HG02571 (cell line): ENCODE data around the gene INPP4B.
A peak's percentile ranks its signal among the peaks of the same experiment; 100 is the strongest.

Experiments used
- ATAC-seq: cut with Tn5 transposase; IDR thresholded peaks from one replicate; pipeline ENCODE4 v1.9.1; 2021; ENCODE audit warnings: mild to moderate bottlenecking, moderate library complexity; ENCODE audit not compliant: unreplicated experiment

INPP4B gene

DNA sequence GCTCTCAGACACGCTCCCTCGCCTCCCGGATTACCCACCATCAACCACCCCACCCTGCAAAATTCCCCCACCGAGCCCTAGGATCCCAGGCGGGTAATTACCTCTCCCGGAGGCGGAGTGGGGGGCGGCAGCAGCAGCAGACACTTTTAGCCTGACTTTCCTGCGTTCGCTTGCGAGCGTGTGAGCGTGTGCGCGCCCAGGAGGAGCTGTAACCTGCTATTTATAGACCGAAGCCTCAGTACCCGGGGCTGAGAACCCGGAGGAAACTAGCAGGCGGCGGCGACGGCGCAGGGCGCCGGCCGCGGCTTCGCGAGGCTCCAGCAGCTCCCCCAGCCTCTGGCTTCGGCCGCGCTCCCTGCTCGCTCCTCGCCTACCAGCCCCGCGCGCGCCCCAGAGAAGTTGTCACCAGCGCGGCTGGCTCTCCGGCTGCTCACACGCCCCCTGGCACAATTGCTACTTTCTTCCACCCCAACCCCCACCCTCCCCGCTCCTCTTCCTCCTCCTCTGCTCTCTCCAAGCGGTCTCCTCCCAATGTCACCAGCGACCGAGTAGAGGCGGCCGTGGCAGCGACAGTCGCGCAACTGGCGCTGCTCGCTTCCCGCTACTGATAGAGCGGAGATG, at the start of gene INPP4B:
INPP4B (minus strand) TSS at position 194 of the 621 bp plus-strand sequence.
- ATAC-seq, result no peak

DNA sequence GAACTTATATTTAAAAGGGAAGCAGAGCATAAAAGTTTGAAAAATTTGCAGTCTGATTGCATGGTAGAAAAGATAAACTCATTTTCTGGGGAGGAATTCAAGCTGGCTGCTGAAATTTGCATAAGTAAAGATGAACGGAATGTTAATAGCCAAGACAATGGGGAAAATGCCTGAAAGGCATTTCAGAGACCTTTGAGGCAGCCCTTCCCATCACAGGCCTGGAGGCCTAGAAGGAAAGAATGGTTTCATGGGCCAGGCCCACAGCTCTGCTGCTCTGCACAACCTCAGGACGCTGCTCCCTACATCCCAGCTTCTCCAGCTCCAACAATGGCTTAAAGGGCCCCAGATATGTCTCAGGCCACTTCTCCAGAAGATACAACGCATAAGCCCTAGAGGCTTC, 46.9 kb upstream of the INPP4B start:
- no peak for ATAC-seq

DNA sequence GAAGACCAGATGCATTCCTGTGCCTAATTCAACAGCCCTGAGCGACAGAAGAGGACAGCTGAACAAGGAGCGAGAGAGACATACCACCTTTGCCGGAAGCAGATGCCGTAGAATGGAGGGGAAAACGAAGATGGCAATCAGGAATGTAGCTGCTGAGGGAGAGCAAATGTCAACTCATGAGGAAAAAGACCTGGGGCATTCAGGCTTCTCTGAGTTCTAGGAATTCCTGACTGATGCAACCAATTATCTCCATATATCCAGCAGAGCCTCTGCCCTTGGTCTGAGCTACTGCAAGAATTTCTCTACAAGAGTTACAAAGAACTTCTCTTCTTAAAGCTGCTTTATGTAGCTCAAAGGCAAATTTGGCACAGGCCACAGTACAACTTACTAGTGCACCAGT, 40.5 kb upstream of the INPP4B start:
- no peak for ATAC-seq

DNA sequence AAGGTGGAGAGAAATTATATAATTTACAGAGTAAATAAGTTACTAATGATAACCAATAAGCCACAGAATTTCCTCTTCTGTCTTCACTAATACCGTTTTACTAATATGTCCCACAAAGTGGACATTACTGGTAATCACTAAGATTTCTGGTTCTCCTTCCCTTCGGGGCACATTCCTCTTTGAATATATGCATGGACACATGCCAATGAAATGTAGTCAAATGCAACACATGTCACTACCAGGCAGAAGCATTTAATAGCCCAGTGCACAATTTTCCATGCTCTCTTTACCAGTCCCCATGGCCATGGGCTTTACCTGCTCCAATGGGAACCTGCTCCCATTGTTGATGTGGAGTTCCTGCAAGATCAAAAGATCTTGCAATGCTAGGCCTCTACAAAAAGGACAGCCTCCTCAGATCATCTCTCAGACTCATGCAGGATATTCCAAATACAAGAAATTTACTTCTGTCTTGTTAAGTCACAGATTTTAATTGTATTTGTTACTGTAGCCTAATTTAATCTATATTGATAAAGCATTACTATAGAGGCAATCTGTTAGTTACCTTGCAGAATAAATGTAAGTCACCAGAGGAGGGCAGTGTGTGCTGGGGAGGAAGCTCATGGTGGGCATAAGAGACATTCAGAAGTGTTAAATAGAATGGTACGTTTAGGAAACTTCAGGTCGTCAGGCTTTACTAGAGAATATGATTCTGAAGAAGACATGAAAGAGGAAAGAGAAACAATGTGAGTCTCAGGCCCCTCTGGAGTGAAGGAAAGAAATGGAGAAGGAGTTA, 37.1 kb upstream of the INPP4B start:
- no peak for ATAC-seq

DNA sequence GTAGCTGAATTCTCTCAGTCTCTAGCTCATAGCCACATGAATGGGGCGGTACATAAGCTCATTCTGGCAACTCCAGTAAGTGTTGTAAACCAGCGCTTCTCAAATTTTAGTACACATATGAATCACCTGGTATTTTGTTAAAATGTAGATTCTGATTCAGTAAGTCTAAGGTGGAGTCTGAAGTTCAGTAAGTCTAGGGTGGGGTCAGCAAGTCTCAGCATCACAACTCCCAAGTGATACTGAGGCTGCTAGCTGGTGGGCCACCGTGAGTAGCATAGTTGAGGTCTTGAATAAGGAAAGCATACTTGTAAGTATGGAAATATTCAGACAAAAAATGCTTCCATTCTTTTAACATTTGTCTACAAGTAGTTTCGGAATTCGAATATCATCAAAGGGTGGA, 36.1 kb upstream of the INPP4B start:
- ATAC-seq, result no peak

DNA sequence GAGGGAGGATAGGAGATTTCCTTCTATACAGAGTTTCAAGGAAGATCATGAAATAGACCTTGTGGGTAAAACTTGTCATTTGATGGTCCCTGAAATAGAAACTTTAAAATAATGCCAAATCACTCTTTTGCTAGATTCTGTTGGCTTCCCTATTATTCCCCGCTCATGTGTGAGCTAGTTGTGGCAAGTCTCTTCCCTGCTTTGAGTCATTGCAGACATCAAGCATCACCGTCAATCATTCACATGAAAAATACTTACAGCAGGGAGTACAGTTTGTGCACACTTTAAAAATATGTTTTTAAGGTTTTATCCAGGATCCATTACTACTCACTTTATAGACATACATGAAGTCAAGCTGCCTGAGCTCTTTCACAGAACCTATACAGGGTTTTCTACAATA, 35.2 kb upstream of the INPP4B start:
- ATAC-seq, result no peak

DNA sequence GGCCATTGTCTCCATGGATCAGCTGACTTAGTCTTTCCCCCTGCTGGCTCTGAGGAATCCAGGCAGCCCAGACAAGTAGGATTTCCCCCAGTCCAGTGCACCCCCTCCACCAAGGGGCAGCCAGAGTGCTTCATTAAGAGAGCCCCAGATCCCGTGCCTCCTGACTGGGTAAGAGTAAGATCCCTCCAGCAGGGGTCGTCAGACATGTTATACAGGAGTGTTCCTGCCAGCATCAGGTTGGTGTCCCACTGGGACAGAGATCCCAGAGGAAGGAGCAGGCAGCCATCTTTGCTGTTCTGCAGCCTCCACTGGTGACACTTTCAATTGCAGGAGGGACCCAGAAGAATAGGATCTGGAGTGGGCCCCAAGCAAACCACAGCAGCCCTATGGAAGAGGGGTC, 29.0 kb upstream of the INPP4B start:
- no peak for ATAC-seq

DNA sequence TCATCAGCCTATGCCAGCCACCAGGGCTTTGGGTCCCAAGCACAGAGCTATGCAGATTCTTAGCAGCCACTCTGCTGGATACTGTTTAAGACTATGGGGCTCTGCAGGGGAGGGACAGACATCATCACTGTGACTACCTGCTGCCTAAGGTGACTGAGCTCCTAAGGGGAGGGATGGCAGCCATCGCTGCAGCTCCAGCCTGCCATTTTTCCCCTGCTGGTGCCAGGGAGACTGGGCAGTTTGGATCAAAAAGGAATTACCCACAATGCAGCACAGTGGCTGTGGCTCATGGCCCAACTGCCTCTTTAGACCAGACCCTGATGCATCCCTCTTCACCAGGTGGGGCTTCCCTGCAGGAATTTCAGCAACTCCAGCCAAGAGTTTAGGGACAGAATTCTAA, 28.6 kb upstream of the INPP4B start:
- no peak for ATAC-seq

DNA sequence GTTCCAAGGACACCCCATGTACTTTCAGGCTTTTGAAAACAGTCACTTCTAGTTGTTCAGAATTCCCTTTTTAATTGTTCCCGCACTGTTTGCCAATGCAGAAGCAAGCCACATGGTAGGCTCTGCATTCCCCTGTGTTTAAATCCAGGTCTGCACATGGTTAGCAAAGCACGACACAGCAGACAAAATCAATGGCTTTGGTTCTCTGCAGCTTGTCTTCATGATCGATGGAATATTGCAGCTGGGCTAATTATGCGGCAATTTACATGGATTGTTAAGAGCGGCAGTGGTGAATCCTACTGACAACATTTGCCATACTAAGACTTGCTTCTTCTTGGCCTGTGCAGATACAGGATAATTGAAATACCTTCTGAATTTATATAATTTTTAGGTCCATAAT, 20.6 kb upstream of the INPP4B start:
- ATAC-seq, result no peak

DNA sequence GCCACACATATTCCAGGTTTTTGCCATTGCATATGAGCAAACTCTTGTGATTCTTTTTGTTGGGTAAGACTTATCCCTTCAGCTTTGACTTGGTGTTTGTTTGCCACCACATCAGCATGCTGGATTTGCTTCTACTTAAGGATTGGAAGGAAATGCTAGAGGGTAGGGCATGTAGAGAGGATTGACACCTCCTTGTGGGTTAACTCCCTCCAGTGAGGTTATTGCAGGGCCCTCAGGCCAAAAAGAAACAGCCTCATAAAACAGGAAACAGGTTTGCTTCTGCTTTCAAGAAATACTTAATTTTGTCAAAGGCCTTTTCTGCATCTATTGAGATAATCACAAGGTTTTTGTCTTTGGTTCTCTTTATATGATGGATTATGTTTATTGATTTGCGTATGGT, 15.2 kb upstream of the INPP4B start:
- ATAC-seq, result no peak

DNA sequence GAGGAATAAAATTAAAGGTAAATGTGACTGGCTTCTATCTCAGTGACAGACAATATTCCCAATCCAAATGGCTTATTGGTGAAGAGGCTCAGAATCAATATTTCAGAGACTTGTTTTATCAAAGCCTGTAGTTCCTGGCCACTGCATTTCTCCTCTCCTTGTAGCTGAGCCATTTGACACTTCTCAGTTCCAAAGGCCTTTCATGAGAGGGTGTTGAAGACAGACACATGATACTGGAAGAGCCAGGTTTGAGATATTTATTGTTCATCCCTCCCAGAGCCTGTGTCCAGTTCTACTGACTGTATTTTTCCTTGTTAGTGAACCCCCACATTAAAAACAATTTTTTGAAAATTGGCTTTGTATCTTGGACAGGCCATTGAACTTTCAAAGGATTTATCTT, 12.9 kb upstream of the INPP4B start:
- no peak for ATAC-seq

DNA sequence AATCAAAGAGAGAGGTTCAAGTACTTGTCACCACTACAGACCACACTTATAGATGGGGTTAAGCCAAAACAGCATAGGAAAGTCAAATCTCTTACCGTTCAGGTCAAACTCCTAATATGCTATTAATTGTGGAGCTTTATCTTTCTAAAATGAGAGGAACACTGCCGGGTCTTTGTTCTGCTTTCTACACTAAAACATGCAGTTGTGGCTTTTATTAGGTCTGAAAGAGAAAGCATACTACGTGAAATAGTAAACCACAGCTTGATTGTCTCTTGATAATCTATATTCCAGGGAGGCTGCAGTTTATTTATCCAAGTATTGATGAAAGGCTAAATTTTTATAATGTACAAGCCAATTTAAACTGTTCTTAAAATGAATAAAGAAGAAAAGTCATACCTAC, 12.3 kb upstream of the INPP4B start:
- ATAC-seq, result no peak

DNA sequence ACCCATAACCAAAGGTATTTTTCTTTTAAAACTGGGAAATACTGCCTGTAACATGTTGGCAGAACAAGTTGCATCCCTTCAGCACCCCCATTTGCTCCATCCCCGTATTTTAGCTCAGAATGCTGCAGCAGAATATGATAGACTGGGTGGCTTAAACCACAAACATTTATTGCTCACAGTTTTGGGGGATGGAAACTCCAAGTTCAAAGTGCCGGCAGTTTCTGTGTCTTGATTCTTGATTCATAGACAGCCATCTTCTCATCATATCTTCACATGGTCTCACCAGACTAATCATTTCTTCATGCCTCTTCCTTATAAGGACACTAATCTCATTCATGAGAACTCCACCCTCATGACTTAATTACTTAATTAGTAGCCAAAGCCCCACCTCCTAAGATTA, 10.5 kb upstream of the INPP4B start:
- ATAC-seq, result no peak

DNA sequence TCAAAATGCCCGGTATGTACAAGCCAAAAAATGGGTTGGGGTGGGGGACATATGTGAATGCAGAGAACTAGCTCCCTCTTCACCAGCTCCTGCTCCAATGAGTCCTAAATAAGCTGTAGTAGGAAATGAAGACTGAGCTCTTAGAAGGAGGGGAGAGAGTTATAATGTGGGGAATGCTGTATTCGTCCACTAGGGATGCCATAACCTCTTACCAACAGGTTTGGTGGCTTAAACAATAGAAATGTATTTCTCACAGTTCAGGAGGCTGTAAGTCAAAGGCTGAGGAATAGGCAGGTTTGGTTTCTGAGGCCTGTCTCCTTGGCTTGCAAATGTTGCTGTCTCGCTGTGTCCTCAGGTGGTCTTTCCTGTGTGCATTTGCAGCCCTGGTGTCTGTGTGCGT, 4.4 kb upstream of the INPP4B start:
- no peak for ATAC-seq

DNA sequence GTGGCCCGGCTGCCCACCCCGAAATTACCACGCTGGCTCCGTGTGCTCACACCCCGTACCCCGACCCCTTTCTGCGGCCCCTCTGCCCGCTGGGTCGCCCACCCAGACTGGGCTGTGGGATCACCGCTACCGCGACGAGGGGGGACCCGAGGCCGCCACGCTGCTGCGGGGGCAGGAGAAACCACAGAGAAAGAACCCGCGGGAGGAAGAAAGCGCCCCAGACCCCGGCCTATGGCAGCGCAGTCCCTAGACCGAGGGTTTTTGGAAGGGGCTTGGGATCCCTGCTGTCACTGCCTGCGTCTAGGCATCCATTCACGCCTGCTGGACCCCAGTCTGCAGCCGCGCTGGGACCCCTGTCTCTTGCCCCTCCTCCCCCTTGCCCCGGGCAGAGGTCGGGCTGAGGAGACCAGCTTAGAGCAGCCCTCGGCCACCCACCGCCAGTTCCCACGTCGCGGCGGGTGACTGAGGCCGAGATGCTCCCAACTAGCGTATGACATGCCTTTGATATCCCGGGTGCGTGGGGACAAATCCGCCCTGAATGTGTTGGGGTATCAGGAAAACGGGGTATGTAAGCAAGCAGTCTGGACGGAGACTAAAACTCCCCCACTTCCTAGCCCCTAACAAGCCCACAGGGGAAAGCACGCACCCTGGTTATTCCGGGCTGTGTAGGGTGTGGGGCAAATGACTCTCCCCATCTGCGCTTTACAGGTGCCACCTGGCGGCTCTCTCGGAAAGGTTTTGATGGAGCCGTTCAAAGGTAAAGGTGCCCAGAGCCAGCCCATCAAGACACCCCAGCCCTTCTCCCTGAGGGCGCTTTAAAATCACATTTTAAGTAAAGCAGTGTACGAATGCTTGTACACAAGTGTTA, 862 bp upstream of the INPP4B start:
- peak; percentile 58 for ATAC-seq

DNA sequence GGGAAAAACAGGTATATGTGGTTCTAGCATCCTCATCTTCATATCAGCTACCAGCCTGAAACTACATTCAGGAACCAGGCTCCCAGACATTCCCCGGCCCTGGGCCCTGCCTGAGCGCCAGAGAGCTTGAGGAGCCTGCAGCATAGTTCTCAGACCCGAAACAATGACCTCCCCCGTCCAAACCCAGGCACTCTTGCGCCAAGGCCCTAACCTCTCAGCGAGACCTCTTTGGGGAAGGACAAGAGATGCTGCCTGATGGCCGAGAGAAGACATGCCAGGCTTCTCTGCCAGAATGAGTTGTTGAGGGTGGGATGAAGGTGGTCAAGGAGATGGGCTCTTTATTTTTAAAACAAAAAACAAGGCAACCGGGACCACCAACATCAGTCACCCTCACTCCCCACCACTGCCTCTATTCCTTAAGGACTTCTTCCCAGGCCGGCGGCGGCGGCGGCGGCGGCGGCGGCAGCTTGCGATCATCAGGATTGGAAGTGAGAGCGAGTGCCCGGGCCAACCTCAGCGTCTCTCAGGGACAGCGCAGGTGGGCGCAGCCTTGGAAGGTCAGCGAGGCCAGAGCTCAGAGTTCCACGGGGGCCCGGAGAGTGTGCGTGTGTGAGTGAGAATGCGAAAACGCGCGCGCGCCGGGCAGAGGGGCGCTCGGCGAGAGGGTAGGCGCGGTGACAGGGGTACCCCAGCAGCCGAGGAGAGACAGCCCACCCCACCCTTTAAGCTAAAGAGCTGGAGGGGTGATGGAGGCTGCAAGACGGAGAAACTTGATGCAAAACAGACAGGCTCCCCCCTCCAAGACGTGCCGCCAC, 601 bp downstream of the INPP4B start:
- ATAC-seq, result no peak

DNA sequence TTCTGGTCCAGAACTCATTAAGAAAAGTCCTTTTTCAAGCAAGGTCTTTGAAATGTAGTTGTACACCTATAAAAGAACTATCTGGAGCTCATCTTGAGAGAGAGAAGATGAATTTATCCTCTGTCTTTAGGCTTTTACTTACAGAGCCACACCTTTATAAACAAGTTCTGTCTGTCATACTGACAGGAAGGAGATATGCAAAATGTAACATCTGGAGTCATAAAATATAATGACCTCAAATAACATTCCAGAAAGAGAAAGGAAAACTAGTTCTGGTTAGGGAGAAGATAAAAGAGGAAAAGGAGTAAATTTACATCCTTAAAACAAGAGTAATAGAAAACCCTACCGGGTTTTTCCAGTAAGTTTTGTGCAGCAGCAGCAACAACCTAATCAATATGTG, 1.3 kb downstream of the INPP4B start:
- ATAC-seq, result no peak

DNA sequence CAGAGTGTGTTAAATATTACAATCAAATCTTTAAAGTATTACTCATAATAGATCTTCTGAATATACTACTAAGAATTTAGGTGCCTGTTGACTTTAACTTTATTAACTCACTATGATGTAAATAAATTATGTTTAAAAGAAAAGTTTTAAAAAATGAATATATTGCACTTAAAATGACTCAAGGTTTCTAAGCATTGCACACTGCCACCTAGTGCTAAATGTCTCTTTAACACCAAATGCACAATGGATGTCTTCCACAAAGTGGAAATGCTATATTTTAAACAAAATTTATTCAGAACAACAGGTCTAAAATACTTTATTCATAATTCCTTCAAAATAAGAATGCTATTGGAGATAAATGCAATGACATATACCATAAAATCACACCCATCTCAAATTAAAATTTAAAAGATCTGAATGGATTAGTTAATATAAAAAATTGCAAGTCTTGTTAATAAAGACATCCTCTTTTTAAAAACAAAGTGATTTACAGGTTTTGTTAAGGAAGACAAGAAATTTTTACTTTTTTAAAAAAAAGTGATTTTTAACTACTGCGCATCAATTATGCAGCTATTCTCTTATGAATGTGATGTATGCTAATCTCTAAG, 5.5 kb downstream of the INPP4B start:
- ATAC-seq, result no peak

DNA sequence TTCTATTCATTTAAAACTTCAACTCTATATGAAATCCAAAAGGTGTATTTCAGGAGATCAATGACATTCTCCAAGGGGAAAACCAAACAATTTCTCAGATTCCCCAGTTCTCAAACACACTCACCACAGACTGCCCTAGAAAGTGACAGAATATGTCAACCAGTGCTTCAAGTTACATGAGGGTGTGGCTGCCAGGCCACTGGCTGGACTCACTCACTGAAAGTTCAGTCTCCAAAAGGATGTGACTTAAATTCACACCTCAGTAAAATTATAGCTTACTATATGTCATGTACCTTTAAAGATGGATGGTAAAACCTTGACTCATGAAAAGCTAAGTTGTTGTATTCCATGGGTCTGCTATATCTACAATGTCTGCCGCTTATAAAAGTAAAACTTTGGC, 7.3 kb downstream of the INPP4B start:
- ATAC-seq, result no peak

DNA sequence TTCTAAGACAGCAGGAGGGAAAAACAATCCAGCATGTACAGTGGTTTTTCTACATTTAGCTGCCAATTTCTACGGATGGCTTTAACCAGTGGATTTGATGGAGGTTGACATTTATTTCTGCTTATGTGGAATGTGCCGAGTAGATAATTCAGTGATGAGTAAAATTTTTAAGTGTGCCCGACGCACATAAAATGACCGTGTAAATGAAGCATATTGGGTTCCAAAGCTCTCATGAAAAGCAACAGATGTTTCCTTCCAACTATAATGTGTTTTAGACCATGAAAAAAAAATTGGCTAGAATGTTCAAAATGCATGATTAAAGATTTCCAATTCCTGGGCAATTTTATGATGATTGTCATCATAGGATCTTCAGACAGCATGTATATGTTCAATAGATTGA, 14.1 kb downstream of the INPP4B start:
- ATAC-seq, result no peak
